ENCODE results near the gene ABCB6.

Gene ABCB6

GRCh38 chr2:219214786-219215185, 4.0 kb downstream of the ABCB6 start:
- Histone ChIP-seq H3K9me3 (ENCODE audit: insufficient read depth, low read length) (no peaks in the 10 kb centered on the region), H3K9me2 (replicated peaks; ENCODE audit: insufficient read depth, low read length) (no peaks in the 10 kb centered on the region), H2AFZ (ENCODE audit: low read depth, low read length, severe bottlenecking) (no peak overlapping the region), H3K36me3 (ENCODE audit: low read length) (no peaks in the 10 kb centered on the region), H3K79me2 (ENCODE audit: insufficient read depth, low read length) (no peaks in the 10 kb centered on the region), H3K9ac (ENCODE audit: low read length) (no peak overlapping the region), H4K20me1 (ENCODE audit: low read depth, low read length) (no peaks in the 10 kb centered on the region), H3F3A (ENCODE audit: insufficient read depth) (no peaks in the 10 kb centered on the region), H3K27me3 (ENCODE audit: low read length) (no peaks in the 10 kb centered on the region), H3K27ac (ENCODE audit: low read depth, low read length) (no peak overlapping the region), H3K4me3 (ENCODE audit: insufficient read depth, low read length, poor library complexity, severe bottlenecking) (no peak overlapping the region), H3K4me2 (ENCODE audit: low read depth, low read length, poor library complexity, severe bottlenecking) (no peak overlapping the region)
- TF ChIP-seq CTCF (IDR thresholded peaks at IDR 0.05; ENCODE audit: insufficient read depth, low read length, poor library complexity, severe bottlenecking) (no peak), EZH2phosphoT487 (conservative IDR thresholded peaks at IDR 0.05; ENCODE audit: low read length) (no peak)

DNA sequence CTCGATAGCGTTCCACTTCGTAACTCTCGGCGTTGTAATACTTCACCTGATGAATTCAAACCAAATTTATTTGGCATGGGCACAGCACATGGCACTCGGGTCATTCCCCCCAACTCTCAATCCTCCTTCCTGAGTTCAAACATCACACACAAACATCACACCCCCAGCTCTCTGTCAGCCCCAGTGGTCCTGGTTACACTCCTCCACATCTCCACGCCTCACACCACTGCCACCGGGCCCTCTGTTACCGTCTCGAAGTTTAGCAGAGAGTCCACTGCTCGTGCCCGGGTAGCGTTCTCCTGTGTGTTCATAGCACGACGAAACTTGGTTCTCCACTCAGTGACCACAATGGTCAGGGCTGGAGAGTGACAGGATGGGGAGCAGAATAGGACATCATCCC, 4.6 kb downstream of the ABCB6 start:
- Histone ChIP-seq H2AFZ (ENCODE audit: low read depth, low read length, severe bottlenecking) (no peak overlapping the region), H3K4me2 (ENCODE audit: low read depth, low read length, poor library complexity, severe bottlenecking) (no peak overlapping the region), H3K36me3 (ENCODE audit: low read length) (no peaks in the 10 kb centered on the region), H3K9me2 (replicated peaks; ENCODE audit: insufficient read depth, low read length) (no peaks in the 10 kb centered on the region), H3K27me3 (ENCODE audit: low read length) (no peaks in the 10 kb centered on the region), H4K20me1 (ENCODE audit: low read depth, low read length) (no peaks in the 10 kb centered on the region), H3K27ac (ENCODE audit: low read depth, low read length) (no peak overlapping the region), H3K9me3 (ENCODE audit: insufficient read depth, low read length) (no peaks in the 10 kb centered on the region), H3K4me3 (ENCODE audit: insufficient read depth, low read length, poor library complexity, severe bottlenecking) (no peak overlapping the region), H3K79me2 (ENCODE audit: insufficient read depth, low read length) (no peaks in the 10 kb centered on the region), H3F3A (ENCODE audit: insufficient read depth) (no peaks in the 10 kb centered on the region), H3K9ac (ENCODE audit: low read length) (no peak overlapping the region)
- no peak for TF ChIP-seq CTCF (IDR thresholded peaks at IDR 0.05; ENCODE audit: insufficient read depth, low read length, poor library complexity, severe bottlenecking)
- TF ChIP-seq EZH2phosphoT487 (conservative IDR thresholded peaks at IDR 0.05; ENCODE audit: low read length): no peak

GRCh38 chr2:219213486-219214071, 5.2 kb downstream of the ABCB6 start:
- no peaks in the 10 kb centered on the region for H3K36me3 ChIP-seq (ENCODE audit: low read length)
- H2AFZ ChIP-seq (ENCODE audit: low read depth, low read length, severe bottlenecking): no peak overlapping the region
- no peak overlapping the region for H3K4me3 ChIP-seq (ENCODE audit: insufficient read depth, low read length, poor library complexity, severe bottlenecking)
- no peak overlapping the region for H3K9ac ChIP-seq (ENCODE audit: low read length)
- H3K27me3 ChIP-seq (ENCODE audit: low read length): no peaks in the 10 kb centered on the region
- H4K20me1 ChIP-seq (ENCODE audit: low read depth, low read length): no peaks in the 10 kb centered on the region
- H3K79me2 ChIP-seq (ENCODE audit: insufficient read depth, low read length): no peaks in the 10 kb centered on the region
- H3K4me2 ChIP-seq (ENCODE audit: low read depth, low read length, poor library complexity, severe bottlenecking): no peak overlapping the region
- no peaks in the 10 kb centered on the region for H3K9me3 ChIP-seq (ENCODE audit: insufficient read depth, low read length)
- H3K9me2 ChIP-seq (replicated peaks; ENCODE audit: insufficient read depth, low read length): no peaks in the 10 kb centered on the region
- no peaks in the 10 kb centered on the region for H3F3A ChIP-seq (ENCODE audit: insufficient read depth)
- no peak overlapping the region for H3K27ac ChIP-seq (ENCODE audit: low read depth, low read length)
- TF ChIP-seq EZH2phosphoT487 (conservative IDR thresholded peaks at IDR 0.05; ENCODE audit: low read length) (no peak), CTCF (IDR thresholded peaks at IDR 0.05; ENCODE audit: insufficient read depth, low read length, poor library complexity, severe bottlenecking) (no peak)
